Measurements from ENCODE around the gene TRPC4AP. TPM values are rescaled to one million over a fixed set of nuclear protein-coding genes. Genes with fewer than 3 reads are reported as not detected.

Gene TRPC4AP
- 65.5 and 67.2 TPM in 2 replicates for total RNA-seq

GRCh38 chr20:35092524-35093266 lies at the start of gene TRPC4AP:
Gene TRPC4AP (minus strand): TSS chr20:35092807. CDS start chr20:35092781, 26 bp downstream.

GRCh38 chr20:34955231-34956040 lies 137.2 kb downstream of the TRPC4AP start, which contains the start of the genes GSS and MYH7B:
Gene GSS (minus strand): TSS chr20:34955806. CDS start chr20:34951852, 3,954 bp downstream.
Gene MYH7B (plus strand): TSS chr20:34955868. CDS start chr20:34978006, 22,138 bp downstream.

Other genes starting within 250 kb of the TRPC4AP start
- gene GGT7, start 220.0 kb downstream of the TRPC4AP start, total RNA-seq: 3.2 and 3.9 TPM in 2 replicates
- gene ACSS2, start 216.2 kb downstream of the TRPC4AP start, total RNA-seq: 46.1 and 52.0 TPM in 2 replicates
- 54.6 and 55.2 TPM in 2 replicates for gene GSS, start 137.0 kb downstream of the TRPC4AP start, total RNA-seq
- not detected in 2 replicates for gene MYH7B, start 136.9 kb downstream of the TRPC4AP start, total RNA-seq
- 41.9 and 80.4 TPM in 2 replicates for gene EDEM2, start 54.5 kb upstream of the TRPC4AP start, total RNA-seq
- gene PROCR, start 79.3 kb upstream of the TRPC4AP start, total RNA-seq: 332 and 610 TPM in 2 replicates
- gene MMP24, start 133.9 kb upstream of the TRPC4AP start, total RNA-seq: 0.32 and 0.46 TPM in 2 replicates
- 4.9 and 9.4 TPM in 2 replicates for gene MMP24OS, start 185.3 kb upstream of the TRPC4AP start, total RNA-seq
- gene EIF6, start 192.0 kb upstream of the TRPC4AP start, total RNA-seq: 142 and 222 TPM in 2 replicates
- not detected in 2 replicates for gene FAM83C, start 199.6 kb upstream of the TRPC4AP start, total RNA-seq

Measured in epithelial cell of umbilical artery (primary cell).